Liver (tissue), 3 donors: ENCODE data around the gene GTF3C4.

Experiments used
- ATF3 ChIP-seq: IDR thresholded peaks from 2 replicates; pipeline ENCODE4 v1.6.1; 2016; ENCODE audit warnings: antibody characterized with exemption
- CTCF ChIP-seq: fragments of 150-350 bp; IDR thresholded peaks from 2 replicates; pipeline ENCODE4 v1.5.1; 2017; ENCODE audit warnings: improper control_type of control experiment, low read depth, low read length; ENCODE audit not compliant: missing input control
- donor health status: healthy.
- donor health status: healthy.

GRCh38 chr9:132739710-132740310, 69.5 kb downstream of the GTF3C4 start:
- TF ChIP-seq CTCF (no peak), ATF3 (no peak)
